HEK293 (cell line): ENCODE measurements around the gene KCTD7.
A peak's percentile ranks its signal among the peaks of the same experiment; 100 is the strongest.
"Not testable (repeated sequence)": the region's sequence is repeated elsewhere in the genome, so short reads cannot be mapped to it uniquely, and the experiment has no call there.

Source experiments
- CTCF ChIA-PET: fragments of 350-600 bp; formaldehyde crosslinking; extraction: SDS; loops from one replicate; lab custom pipeline; 2021; ENCODE audit warnings: antibody characterized with exemption; lab: Yijun Ruan, JAX
- POLR2A ChIA-PET: fragments of 300-600 bp; formaldehyde crosslinking; extraction: SDS; loops from one replicate; lab custom pipeline; 2020; ENCODE audit warnings: antibody characterized with exemption, inconsistent platforms; lab: Yijun Ruan, JAX
- H3K27ac ChIP-seq: fragments of 200-500 bp; sonication (Bioruptor generic); 2 replicates; pipeline ENCODE4 v1.5.1; 2014; ENCODE audit warnings: low read depth, low read length, control low read depth, inconsistent platforms; ENCODE audit errors: extremely low read depth
- H3K36me3 ChIP-seq, 2 experiments: fragments of 200-500 bp in 1 of 2; sonication (Bioruptor generic) in 1 of 2; 1 replicate in 1 of 2; 2 replicates in 1 of 2; pipeline ENCODE4 v1.5.1; 2014 to 2017; ENCODE audit warnings: inconsistent platforms in 2 of 2, low read length in 2 of 2; ENCODE audit not compliant: control insufficient read depth in 2 of 2, insufficient read depth in 1 of 2
- H3K4me1 ChIP-seq: fragments of 200-500 bp; sonication (Bioruptor generic); 2 replicates; pipeline ENCODE4 v1.5.1; 2014; ENCODE audit warnings: mild to moderate bottlenecking, low read length, inconsistent platforms; ENCODE audit not compliant: control insufficient read depth, insufficient read depth
- H3K4me3 ChIP-seq: 2 replicates; pipeline ENCODE4 v1.5.1; 2011; ENCODE audit warnings: low read depth, mild to moderate bottlenecking, control low read depth, low read length, moderate library complexity
- H3K9me3 ChIP-seq: fragments of 200-500 bp; sonication (Bioruptor generic); 2 replicates; pipeline ENCODE4 v1.5.1; 2014; ENCODE audit warnings: low read depth, low read length, inconsistent platforms; ENCODE audit not compliant: control insufficient read depth, insufficient read depth
- GLIS1 ChIP-seq: fragments of 450-650 bp; formaldehyde crosslinking; IDR thresholded peaks from 2 replicates; pipeline ENCODE4 v1.5.1; 2016; ENCODE audit warnings: missing biosample characterization, missing genetic modification characterization
- HOXA7 ChIP-seq: sonication (generic); formaldehyde crosslinking; IDR thresholded peaks from 2 replicates; pipeline ENCODE4 v1.8.1; 2022; ENCODE audit warnings: missing genetic modification reagents, borderline replicate concordance
- IKZF3 ChIP-seq: fragments of 450-650 bp; IDR thresholded peaks from 2 replicates; pipeline ENCODE4 v1.5.0; 2018; ENCODE audit warnings: missing biosample characterization, mild to moderate bottlenecking, missing genetic modification characterization, moderate library complexity
- ZBTB1 ChIP-seq: fragments of 450-650 bp; formaldehyde crosslinking; IDR thresholded peaks from 2 replicates; pipeline ENCODE4 v1.5.1; 2016; ENCODE audit warnings: missing biosample characterization, missing genetic modification characterization
- ZIC2 ChIP-seq: fragments of 450-650 bp; formaldehyde crosslinking; IDR thresholded peaks from 2 replicates; pipeline ENCODE4 v1.5.1; 2016; ENCODE audit warnings: missing biosample characterization, missing genetic modification characterization
- ZNF132 ChIP-seq: fragments of 450-650 bp; formaldehyde crosslinking; IDR thresholded peaks from 2 replicates; pipeline ENCODE4 v1.5.1; 2017; ENCODE audit warnings: missing biosample characterization, missing genetic modification characterization, borderline replicate concordance
- ZNF169 ChIP-seq: fragments of 450-650 bp; formaldehyde crosslinking; IDR thresholded peaks from 2 replicates; pipeline ENCODE4 v1.5.1; 2016; ENCODE audit warnings: missing biosample characterization, missing genetic modification characterization
- ZNF184 ChIP-seq: fragments of 450-650 bp; IDR thresholded peaks from 2 replicates; pipeline ENCODE4 v1.5.1; 2018; ENCODE audit warnings: missing biosample characterization, mild to moderate bottlenecking, missing genetic modification characterization
- ZNF214 ChIP-seq: fragments of 450-650 bp; formaldehyde crosslinking; IDR thresholded peaks from 2 replicates; pipeline ENCODE4 v1.5.1; 2017; ENCODE audit warnings: missing biosample characterization, mild to moderate bottlenecking, missing genetic modification characterization, borderline replicate concordance
- ZNF501 ChIP-seq: fragments of 450-650 bp; formaldehyde crosslinking; IDR thresholded peaks from 2 replicates; pipeline ENCODE4 v1.5.1; 2016; ENCODE audit warnings: missing biosample characterization, missing genetic modification characterization
- ZNF560 ChIP-seq: fragments of 450-650 bp; formaldehyde crosslinking; IDR thresholded peaks from 2 replicates; pipeline ENCODE4 v1.5.1; 2017; ENCODE audit warnings: missing biosample characterization, missing genetic modification characterization, borderline replicate concordance
- ZNF621 ChIP-seq: fragments of 450-650 bp; formaldehyde crosslinking; IDR thresholded peaks from 2 replicates; pipeline ENCODE4 v1.5.1; 2017; ENCODE audit warnings: missing biosample characterization, missing genetic modification characterization
- ZNF629 ChIP-seq: fragments of 450-650 bp; formaldehyde crosslinking; IDR thresholded peaks from 2 replicates; pipeline ENCODE4 v1.5.1; 2017; ENCODE audit warnings: missing biosample characterization, missing genetic modification characterization
- TF ChIP-seq, protein P1 (sequence below): fragments of 450-650 bp; formaldehyde crosslinking; IDR thresholded peaks from 2 replicates; pipeline ENCODE4 v1.5.1; 2016; ENCODE audit warnings: missing biosample characterization, missing genetic modification characterization
- TF ChIP-seq, protein P2 (sequence below): fragments of 450-650 bp; formaldehyde crosslinking; IDR thresholded peaks from 2 replicates; pipeline ENCODE4 v1.5.1; 2017; ENCODE audit warnings: missing biosample characterization, missing genetic modification characterization
- TF ChIP-seq, protein P3 (sequence below): fragments of 450-650 bp; formaldehyde crosslinking; IDR thresholded peaks from 2 replicates; pipeline ENCODE4 v1.5.1; 2016; ENCODE audit warnings: missing biosample characterization, missing genetic modification characterization
- TF ChIP-seq, protein P4 (sequence below): fragments of 450-650 bp; formaldehyde crosslinking; IDR thresholded peaks from 2 replicates; pipeline ENCODE4 v1.5.1; 2017; ENCODE audit warnings: missing biosample characterization, missing genetic modification characterization
- TF ChIP-seq, protein P5 (sequence below): fragments of 450-650 bp; formaldehyde crosslinking; IDR thresholded peaks from 2 replicates; pipeline ENCODE4; 2016; ENCODE audit warnings: missing biosample characterization, missing genetic modification characterization

The KCTD7 gene

DNA sequence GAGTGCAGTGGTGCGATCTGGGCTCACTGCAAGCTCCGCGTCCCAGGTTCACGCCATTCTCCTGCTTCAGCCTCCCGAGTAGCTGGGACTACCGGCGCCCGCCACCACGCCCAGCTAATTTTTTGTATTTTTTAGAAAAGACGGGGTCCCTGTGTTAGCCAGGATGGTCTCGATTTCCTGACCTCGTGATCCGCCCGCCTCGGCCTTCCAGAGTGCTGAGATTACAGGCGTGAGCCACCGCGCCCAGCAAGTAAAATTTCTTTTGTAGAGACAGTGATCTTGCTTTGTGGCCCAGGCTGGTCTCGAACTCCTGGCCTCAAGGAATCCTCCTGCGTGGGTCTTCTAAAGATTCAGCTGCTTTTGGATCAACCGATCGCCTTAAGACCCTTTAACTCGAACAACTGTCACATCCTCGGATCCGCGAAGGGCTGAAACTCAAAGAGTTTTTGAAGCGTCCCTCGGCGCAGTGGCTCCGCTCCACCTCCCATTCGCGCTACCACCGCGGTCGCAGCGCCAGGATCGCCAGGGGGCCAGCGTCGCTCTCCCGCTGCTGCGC lies 25.1 kb downstream of the KCTD7 start:
- H3K4me1 ChIP-seq, H3K36me3 ChIP-seq, H3K9me3 ChIP-seq: not testable (repeated sequence)
- CTCF ChIA-PET: interaction anchor here (0.7 to 1.0 kb wide), 2 partner anchors 30 to 96 kb away, joined by 3 to 4 read pairs; no protein-coding TSS in a partner anchor
- TF ChIP-seq ZNF501 (tag by site-specific recombination) (0 out of 2 replicates have a peak, but pooled peaks have one; percentile 85), ZBTB1 (peak; percentile 59; the same call in 1 of the 2 replicates), GLIS1 (peak; percentile 79), IKZF3 (tag by site-specific recombination) (peak; percentile 49; the same call in 1 of the 2 replicates)
- POLR2A ChIA-PET: interaction anchor here (0.6 to 2.2 kb wide), 13 partner anchors 12 to 623 kb away, joined by 3 to 17 read pairs (median 3); partner anchors contain the start of genes KCTD7, RABGEF1 and TMEM248
- Histone ChIP-seq H3K27ac (peak overlapping the region; percentile 93), H3K4me3 (peak overlapping the region; percentile 60)

DNA sequence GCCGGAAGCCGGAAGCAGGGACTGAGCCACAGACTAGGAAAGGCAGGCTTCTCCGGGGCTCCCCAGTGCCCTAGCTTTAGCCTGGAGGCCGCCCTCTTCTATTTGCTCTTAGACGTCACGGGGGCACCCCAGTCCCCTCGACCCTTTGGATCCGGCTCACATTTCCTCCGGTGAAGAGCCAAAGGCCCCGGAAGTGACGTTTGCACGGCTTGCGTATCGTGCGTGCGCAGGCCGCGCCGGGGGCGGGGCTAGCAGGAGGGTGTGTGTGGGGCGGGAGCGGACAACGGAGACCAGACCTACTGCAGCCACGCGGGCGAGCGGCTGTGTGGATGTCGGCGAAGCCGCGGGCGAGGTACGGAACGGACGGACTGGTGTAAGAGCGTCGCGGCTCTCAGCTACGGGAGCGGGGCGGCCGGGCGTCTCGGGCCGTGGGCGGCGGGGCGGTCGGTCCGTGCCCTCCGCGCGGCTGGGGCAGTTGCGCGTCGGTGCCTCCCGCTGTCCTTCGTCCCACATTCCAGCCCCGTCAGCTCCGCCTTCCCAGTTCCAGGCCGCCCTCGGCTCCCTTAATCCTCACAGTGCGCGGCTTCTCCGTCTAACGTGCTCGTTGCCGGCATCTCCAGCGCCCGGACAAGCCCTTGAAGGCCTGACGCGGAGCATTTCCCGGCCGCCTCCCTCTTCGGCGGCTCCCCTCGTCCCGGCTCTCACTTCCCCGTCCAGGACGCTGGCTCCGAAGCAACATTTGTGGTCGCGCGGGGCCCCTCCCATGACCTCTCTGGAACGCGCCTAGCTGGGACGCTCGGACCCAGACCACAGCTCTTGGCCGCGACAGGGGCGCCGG lies 25.8 kb downstream of the KCTD7 start:
- Histone ChIP-seq H3K4me1 (no peaks in the 10 kb centered on the region), H3K4me3 (peak overlapping the region; percentile 60), H3K9me3 (no peaks in the 10 kb centered on the region), H3K27ac (peak overlapping the region; percentile 93), H3K36me3 (no peaks in the 10 kb centered on the region; a peak in 1 of 3 replicates)
- ChIA-PET CTCF (interaction anchor here (0.5 to 1.0 kb wide), 3 partner anchors 31 to 215 kb away, joined by 3 to 5 read pairs (median 4); no protein-coding TSS in a partner anchor), POLR2A (interaction anchor here (0.5 to 2.2 kb wide), 17 partner anchors 10 to 624 kb away, joined by 3 to 17 read pairs (median 3); partner anchors contain the start of genes KCTD7, RABGEF1 and TMEM248)
- TF ChIP-seq, protein P1, sequence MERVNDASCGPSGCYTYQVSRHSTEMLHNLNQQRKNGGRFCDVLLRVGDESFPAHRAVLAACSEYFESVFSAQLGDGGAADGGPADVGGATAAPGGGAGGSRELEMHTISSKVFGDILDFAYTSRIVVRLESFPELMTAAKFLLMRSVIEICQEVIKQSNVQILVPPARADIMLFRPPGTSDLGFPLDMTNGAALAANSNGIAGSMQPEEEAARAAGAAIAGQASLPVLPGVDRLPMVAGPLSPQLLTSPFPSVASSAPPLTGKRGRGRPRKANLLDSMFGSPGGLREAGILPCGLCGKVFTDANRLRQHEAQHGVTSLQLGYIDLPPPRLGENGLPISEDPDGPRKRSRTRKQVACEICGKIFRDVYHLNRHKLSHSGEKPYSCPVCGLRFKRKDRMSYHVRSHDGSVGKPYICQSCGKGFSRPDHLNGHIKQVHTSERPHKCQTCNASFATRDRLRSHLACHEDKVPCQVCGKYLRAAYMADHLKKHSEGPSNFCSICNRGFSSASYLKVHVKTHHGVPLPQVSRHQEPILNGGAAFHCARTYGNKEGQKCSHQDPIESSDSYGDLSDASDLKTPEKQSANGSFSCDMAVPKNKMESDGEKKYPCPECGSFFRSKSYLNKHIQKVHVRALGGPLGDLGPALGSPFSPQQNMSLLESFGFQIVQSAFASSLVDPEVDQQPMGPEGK (tag by site-specific recombination): peak; percentile 66
- no peak for TF ChIP-seq HOXA7 (CRISPR knock-in tag)
- TF ChIP-seq, protein P2, sequence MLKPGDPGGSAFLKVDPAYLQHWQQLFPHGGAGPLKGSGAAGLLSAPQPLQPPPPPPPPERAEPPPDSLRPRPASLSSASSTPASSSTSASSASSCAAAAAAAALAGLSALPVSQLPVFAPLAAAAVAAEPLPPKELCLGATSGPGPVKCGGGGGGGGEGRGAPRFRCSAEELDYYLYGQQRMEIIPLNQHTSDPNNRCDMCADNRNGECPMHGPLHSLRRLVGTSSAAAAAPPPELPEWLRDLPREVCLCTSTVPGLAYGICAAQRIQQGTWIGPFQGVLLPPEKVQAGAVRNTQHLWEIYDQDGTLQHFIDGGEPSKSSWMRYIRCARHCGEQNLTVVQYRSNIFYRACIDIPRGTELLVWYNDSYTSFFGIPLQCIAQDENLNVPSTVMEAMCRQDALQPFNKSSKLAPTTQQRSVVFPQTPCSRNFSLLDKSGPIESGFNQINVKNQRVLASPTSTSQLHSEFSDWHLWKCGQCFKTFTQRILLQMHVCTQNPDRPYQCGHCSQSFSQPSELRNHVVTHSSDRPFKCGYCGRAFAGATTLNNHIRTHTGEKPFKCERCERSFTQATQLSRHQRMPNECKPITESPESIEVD (tag by site-specific recombination): no peak
- TF ChIP-seq, protein P3, sequence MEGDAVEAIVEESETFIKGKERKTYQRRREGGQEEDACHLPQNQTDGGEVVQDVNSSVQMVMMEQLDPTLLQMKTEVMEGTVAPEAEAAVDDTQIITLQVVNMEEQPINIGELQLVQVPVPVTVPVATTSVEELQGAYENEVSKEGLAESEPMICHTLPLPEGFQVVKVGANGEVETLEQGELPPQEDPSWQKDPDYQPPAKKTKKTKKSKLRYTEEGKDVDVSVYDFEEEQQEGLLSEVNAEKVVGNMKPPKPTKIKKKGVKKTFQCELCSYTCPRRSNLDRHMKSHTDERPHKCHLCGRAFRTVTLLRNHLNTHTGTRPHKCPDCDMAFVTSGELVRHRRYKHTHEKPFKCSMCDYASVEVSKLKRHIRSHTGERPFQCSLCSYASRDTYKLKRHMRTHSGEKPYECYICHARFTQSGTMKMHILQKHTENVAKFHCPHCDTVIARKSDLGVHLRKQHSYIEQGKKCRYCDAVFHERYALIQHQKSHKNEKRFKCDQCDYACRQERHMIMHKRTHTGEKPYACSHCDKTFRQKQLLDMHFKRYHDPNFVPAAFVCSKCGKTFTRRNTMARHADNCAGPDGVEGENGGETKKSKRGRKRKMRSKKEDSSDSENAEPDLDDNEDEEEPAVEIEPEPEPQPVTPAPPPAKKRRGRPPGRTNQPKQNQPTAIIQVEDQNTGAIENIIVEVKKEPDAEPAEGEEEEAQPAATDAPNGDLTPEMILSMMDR: no peak
- TF ChIP-seq ZNF184: no peak
- TF ChIP-seq, protein P4, sequence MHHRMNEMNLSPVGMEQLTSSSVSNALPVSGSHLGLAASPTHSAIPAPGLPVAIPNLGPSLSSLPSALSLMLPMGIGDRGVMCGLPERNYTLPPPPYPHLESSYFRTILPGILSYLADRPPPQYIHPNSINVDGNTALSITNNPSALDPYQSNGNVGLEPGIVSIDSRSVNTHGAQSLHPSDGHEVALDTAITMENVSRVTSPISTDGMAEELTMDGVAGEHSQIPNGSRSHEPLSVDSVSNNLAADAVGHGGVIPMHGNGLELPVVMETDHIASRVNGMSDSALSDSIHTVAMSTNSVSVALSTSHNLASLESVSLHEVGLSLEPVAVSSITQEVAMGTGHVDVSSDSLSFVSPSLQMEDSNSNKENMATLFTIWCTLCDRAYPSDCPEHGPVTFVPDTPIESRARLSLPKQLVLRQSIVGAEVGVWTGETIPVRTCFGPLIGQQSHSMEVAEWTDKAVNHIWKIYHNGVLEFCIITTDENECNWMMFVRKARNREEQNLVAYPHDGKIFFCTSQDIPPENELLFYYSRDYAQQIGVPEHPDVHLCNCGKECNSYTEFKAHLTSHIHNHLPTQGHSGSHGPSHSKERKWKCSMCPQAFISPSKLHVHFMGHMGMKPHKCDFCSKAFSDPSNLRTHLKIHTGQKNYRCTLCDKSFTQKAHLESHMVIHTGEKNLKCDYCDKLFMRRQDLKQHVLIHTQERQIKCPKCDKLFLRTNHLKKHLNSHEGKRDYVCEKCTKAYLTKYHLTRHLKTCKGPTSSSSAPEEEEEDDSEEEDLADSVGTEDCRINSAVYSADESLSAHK (tag by site-specific recombination): no peak
- no peak for TF ChIP-seq ZNF132 (tag by site-specific recombination)
- no peak for TF ChIP-seq ZNF560 (tag by site-specific recombination)
- TF ChIP-seq ZNF169 (tag by site-specific recombination): no peak
- no peak for TF ChIP-seq ZNF621
- TF ChIP-seq ZNF629 (tag by site-specific recombination): peak; percentile 98
- peak; percentile 74 for TF ChIP-seq ZIC2 (tag by site-specific recombination)
- TF ChIP-seq ZNF214 (tag by site-specific recombination): no peak
- TF ChIP-seq ZNF501 (tag by site-specific recombination): peak; percentile 14
- TF ChIP-seq, protein P5, sequence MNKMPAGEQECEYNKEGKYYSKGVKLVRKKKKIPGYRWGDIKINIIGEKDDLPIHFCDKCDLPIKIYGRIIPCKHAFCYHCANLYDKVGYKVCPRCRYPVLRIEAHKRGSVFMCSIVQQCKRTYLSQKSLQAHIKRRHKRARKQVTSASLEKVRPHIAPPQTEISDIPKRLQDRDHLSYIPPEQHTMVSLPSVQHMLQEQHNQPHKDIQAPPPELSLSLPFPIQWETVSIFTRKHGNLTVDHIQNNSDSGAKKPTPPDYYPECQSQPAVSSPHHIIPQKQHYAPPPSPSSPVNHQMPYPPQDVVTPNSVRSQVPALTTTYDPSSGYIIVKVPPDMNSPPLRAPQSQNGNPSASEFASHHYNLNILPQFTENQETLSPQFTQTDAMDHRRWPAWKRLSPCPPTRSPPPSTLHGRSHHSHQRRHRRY (tag by site-specific recombination): no peak
